Small intestine (tissue), 7 donors: ENCODE data around the gene ETFB. TPM values are rescaled to one million over a fixed set of nuclear protein-coding genes. Genes with fewer than 3 reads are reported as not detected.

Experiments used
- DNase-seq, 2 donors: peaks; one replicate each; pipeline versions ENCODE4 v3.0.0 to v3.0.0-alpha.2; 2013
- FAIRE-seq: peaks from 2 replicates; lab custom pipeline; 2012; peaks lifted over from hg19 to GRCh38; lab: Jason Lieb, UNC
- H3K27ac ChIP-seq, 3 donors: one replicate each; pipeline ENCODE4 v1.5.1; 2013; ENCODE audit warnings: low read length in 2 of 3, mild to moderate bottlenecking in 2 of 3, control low read depth in 1 of 3, inconsistent platforms in 1 of 3, low read depth in 1 of 3, moderate library complexity in 1 of 3
- H3K27me3 ChIP-seq, 3 donors: one replicate each; pipeline ENCODE4 v1.6.1; 2013; ENCODE audit warnings: low read length in 3 of 3, inconsistent platforms in 1 of 3; ENCODE audit not compliant: control insufficient read depth in 3 of 3, insufficient read depth in 3 of 3
- H3K36me3 ChIP-seq, 3 donors: one replicate each; pipeline ENCODE4 v1.6.1; 2013; ENCODE audit warnings: low read length in 3 of 3, inconsistent platforms in 1 of 3, low read depth in 1 of 3, mild to moderate bottlenecking in 1 of 3, moderate library complexity in 1 of 3; ENCODE audit not compliant: control insufficient read depth in 3 of 3, insufficient read depth in 2 of 3
- H3K4me1 ChIP-seq, 3 donors: one replicate each; pipeline ENCODE4 v1.6.1; 2013; ENCODE audit warnings: low read length in 2 of 3, inconsistent platforms in 1 of 3, low read depth in 1 of 3, mild to moderate bottlenecking in 1 of 3, moderate library complexity in 1 of 3; ENCODE audit not compliant: control insufficient read depth in 3 of 3, insufficient read depth in 2 of 3
- H3K4me3 ChIP-seq, 3 donors: one replicate each; pipeline ENCODE4 v1.5.1; 2013; ENCODE audit warnings: low read length in 3 of 3, control low read depth in 1 of 3, inconsistent platforms in 1 of 3, low read depth in 1 of 3, mild to moderate bottlenecking in 1 of 3, moderate library complexity in 1 of 3
- H3K9me3 ChIP-seq, 2 donors: one replicate each; pipeline ENCODE4 v1.6.1; 2013; ENCODE audit warnings: low read depth in 1 of 2, low read length in 1 of 2; ENCODE audit not compliant: control insufficient read depth in 2 of 2, insufficient read depth in 1 of 2
- WGBS, 3 donors: extraction: QIAGEN DNeasy Blood & Tissue Kit; methylation state at CpG; one replicate each; pipeline ENCODE4 v1.1.7; 2013; 5-methylcytosine and 5-hydroxymethylcytosine counted together
- polyA plus RNA-seq, 4 donors: library from polyadenylated mRNA; stranded (reverse) in 3 of 4; unstranded in 1 of 4; fragments of 200-250 nt in 3 of 4; fragments of 120-200 nt in 1 of 4; gene quantifications; one replicate each; pipeline versions ENCODE4 v1.2.1 to v1.2.3, GENCODE V29; 2013
- donor health status: healthy with polysubstance abuse.
- donor health status: control.
- donor health status: control.
- donor health status: Bipolar disorder and iron deficiency.
- donor health status: healthy.

ETFB gene
- polyA plus RNA-seq, 4 donors, result 178 to 412 (median 249) TPM

- peak within 1 kb of the TSS in 1 of 3 donors; percentile 81 for H3K27ac ChIP-seq
- no peaks in the 10 kb centered on the region for H3K36me3 ChIP-seq
- no peak within 1 kb of the TSS for H3K4me3 ChIP-seq
- no peaks in the 10 kb centered on the region for H3K9me3 ChIP-seq
- peaks cover 0 to 15% (median 0%) of the 10 kb centered on the region in 3 donors for H3K4me1 ChIP-seq
- 83 to 91% (median 88%) methylated on average over 15 of the region's 15 CpGs for WGBS, 3 donors
- no peaks in the 10 kb centered on the region for H3K27me3 ChIP-seq
- no peak for FAIRE-seq
- no peak for DNase-seq
Measured at GRCh38 chr19:51387924-51388389, 21.8 kb upstream of the ETFB start, which contains the start of gene LIM2. LIM2 (minus strand) TSS chr19:51387974; CDS start chr19:51387443, 531 bp downstream.

GRCh38 chr19:51386882-51387520 is 20.8 kb upstream of the ETFB start:
- Histone ChIP-seq H3K9me3 (no peaks in the 10 kb centered on the region), H3K4me1 (peaks cover 0 to 15% (median 0%) of the 10 kb centered on the region in 3 donors), H3K27ac (no peak overlapping the region), H3K27me3 (no peaks in the 10 kb centered on the region), H3K4me3 (no peak overlapping the region), H3K36me3 (no peaks in the 10 kb centered on the region)
- WGBS, 3 donors, result 79 to 83% (median 80%) methylated on average over 14 of the region's 14 CpGs
- DNase-seq (no peak), FAIRE-seq (no peak)

GRCh38 chr19:51382004-51382403 is 15.8 kb upstream of the ETFB start:
- DNase-seq (no peak), FAIRE-seq (no peak)
- H3K9me3 ChIP-seq, result peaks cover 0 to 3% of the 10 kb centered on the region in 2 donors
- no peaks in the 10 kb centered on the region for H3K27me3 ChIP-seq
- no peaks in the 10 kb centered on the region for H3K36me3 ChIP-seq
- H3K4me3 ChIP-seq, result no peak overlapping the region
- 95 to 99% (median 98%) methylated on average over 4 of the region's 4 CpGs for WGBS, 3 donors
- H3K27ac ChIP-seq, result no peak overlapping the region
- no peaks in the 10 kb centered on the region for H3K4me1 ChIP-seq

- H3K9me3 ChIP-seq, result peaks cover 0 to 3% of the 10 kb centered on the region in 2 donors
Measured at GRCh38 chr19:51380379-51380778, 14.2 kb upstream of the ETFB start.

GRCh38 chr19:51377422-51377821 is 11.2 kb upstream of the ETFB start:
- no peak for FAIRE-seq
- no peaks in the 10 kb centered on the region for H3K36me3 ChIP-seq
- 78 to 89% (median 80%) methylated on average over 2 of the region's 2 CpGs for WGBS, 3 donors
- H3K27ac ChIP-seq, result no peak overlapping the region
- no peak overlapping the region for H3K4me3 ChIP-seq
- no peak for DNase-seq
- peaks cover 0 to 3% of the 10 kb centered on the region in 2 donors for H3K9me3 ChIP-seq
- no peaks in the 10 kb centered on the region for H3K4me1 ChIP-seq
- no peaks in the 10 kb centered on the region for H3K27me3 ChIP-seq

More at GRCh38 chr19:51380379-51380778, 14.2 kb upstream of the ETFB start:
- no peaks in the 10 kb centered on the region for H3K36me3 ChIP-seq
- no peak overlapping the region for H3K4me3 ChIP-seq
- FAIRE-seq, result no peak
- H3K27me3 ChIP-seq, result no peaks in the 10 kb centered on the region
- 92 to 95% (median 94%) methylated on average over 9 of the region's 9 CpGs for WGBS, 3 donors
- H3K27ac ChIP-seq, result no peak overlapping the region
- no peak for DNase-seq
- no peaks in the 10 kb centered on the region for H3K4me1 ChIP-seq

- H3K4me1 ChIP-seq, result no peaks in the 10 kb centered on the region
- H3K27ac ChIP-seq, result no peak overlapping the region
- no peaks in the 10 kb centered on the region for H3K27me3 ChIP-seq
- FAIRE-seq, result no peak
- DNase-seq, result peak in 1 of 2 donors; percentile 27
- 45 to 50% (median 46%) methylated on average over 10 to 11 of the region's 11 CpGs for WGBS, 3 donors
- no peaks in the 10 kb centered on the region for H3K9me3 ChIP-seq
- no peak overlapping the region for H3K4me3 ChIP-seq
- H3K36me3 ChIP-seq, result no peaks in the 10 kb centered on the region
Measured at GRCh38 chr19:51375504-51376221, 9.5 kb upstream of the ETFB start.

- Histone ChIP-seq H3K9me3 (no peaks in the 10 kb centered on the region), H3K4me3 (peak within 1 kb of the TSS in 1 of 3 donors; percentile 26), H3K27me3 (no peaks in the 10 kb centered on the region), H3K27ac (peak within 1 kb of the TSS in 2 of 3 donors; percentile 68 to 72), H3K4me1 (peaks cover 0 to 6% (median 0%) of the 10 kb centered on the region in 3 donors), H3K36me3 (no peaks in the 10 kb centered on the region)
- FAIRE-seq (no peak), DNase-seq (peak in 1 of 2 donors; percentile 72)
- 47 to 63% (median 50%) methylated on average over 9 of the region's 9 CpGs for WGBS, 3 donors
Measured at GRCh38 chr19:51372649-51373504, 6.7 kb upstream of the ETFB start, which contains the start of gene NKG7. NKG7 (minus strand) TSS chr19:51372654; CDS start chr19:51372535, 119 bp downstream.
